G401 (cell line): ENCODE measurements around the gene NCAPG2. TPM values are rescaled to one million over a fixed set of nuclear protein-coding genes. Genes with fewer than 3 reads are reported as not detected.

Experiments
- DNase-seq: peaks from one replicate; pipeline ENCODE4 v3.0.0-alpha.2; 2015; ENCODE audit warnings: low spot score
- in situ Hi-C: cut with HindIII; loops from 2 replicates; pipeline ENCODE4 v1.10.0; 2016; ENCODE audit warnings: low sequenced_read_pairs, mixed read lengths
- total RNA-seq: library from RNA; depleted of rRNA; stranded (reverse); fragments of >200 nt; shearing (Covaris generic); gene quantifications from 2 replicates; pipeline ENCODE4 v1.2.3, GENCODE V29; 2014; rRNA removed

Gene NCAPG2
- total RNA-seq, 1 experiment from 2014 or later = 32.3 TPM

GRCh38 chr7:158588878-158589442 lies 115.6 kb downstream of the NCAPG2 start:
- in situ Hi-C loops = no loop called here
- no peak for DNase-seq

DNA sequence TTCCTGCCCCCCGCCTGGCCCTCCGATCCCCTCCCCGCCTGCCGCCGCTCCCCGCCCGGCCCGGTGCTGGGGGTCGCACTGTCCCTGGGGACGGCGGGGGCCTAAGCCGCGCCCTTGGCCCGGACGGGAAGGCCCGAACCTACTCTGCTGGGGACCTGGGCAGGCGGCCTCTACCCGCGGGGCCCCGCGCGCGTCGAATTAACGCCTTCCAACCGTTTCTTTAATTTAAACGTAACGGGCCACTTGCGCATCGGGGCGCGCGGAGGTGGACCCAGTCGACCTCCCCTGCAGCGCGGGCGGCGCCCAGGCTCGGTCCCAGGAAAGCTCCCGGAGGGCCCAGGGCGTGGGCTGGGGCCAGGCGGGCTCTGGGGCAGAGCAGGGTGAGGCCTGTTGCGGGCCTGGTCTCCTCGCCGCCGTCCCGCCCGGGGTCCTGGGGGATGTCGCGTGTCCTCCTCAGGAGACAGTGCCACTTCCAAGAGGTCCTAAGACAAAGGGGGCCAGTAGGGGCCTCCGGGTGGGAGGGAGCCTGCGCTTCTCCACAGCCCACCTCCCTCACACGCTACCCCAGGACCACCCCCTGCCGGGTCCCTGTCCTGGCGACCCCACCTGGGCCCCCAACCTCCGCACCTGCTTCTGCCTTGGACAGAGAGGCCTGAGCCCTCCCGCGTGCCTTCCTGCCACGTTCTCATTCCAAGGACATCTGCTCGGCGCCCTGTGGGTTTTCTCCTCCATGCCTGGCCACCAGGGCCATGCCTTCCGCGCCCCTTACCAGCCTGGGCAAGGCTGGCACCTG lies 116.3 kb downstream of the NCAPG2 start:
- in situ Hi-C loops = no loop called here
- no peak for DNase-seq

DNA sequence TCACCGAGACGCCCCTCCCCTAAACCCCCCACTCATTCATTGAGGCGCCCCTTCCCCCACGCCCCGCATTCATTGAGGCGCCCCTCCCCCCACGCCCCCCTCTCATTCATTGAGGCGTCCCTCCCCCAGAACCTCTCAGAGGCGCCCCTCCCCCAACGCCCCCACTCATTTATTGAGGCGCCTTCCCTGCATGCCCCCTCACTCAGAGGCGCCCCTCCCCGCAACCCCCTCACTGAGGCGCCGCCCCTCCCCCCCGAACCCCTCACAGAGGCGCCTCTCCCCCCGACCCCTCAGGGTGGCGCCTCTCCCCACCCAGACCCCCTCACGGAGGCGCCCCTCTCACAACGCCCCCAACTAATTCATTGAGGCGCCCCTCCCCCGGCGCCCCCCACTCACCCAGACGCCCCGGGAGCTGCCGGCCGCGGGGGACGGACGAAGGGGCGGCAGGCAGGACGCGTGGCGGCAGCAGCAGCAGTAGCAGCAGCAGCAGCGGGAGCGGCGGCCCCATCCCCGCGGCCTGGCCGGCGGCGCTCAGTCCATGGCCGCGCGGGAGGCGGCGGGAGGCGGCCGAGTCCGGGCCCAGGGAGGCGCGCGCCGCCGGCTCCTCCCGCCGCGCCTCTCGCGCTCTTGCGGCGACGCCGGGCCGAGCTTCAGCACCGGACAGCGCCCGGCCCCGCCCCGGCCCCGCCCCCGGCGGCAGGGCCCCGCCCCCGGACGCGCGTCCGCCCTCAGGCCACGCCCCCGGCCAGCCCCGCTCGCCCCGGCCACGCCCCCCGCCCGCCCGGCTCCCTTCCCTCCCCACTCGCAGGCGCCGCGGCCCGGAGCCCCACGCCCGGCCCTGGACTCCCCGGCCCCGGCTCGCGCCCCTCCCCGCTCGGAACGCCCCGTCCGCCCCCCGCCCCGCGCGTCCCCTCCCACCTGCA lies 117.2 kb downstream of the NCAPG2 start, which contains the start of gene PTPRN2:
Gene PTPRN2 (minus strand): TSS at position 662 of the 923 bp plus-strand sequence.
- peak; percentile 78 for DNase-seq
- in situ Hi-C loops = no loop called here

GRCh38 chr7:158586499-158587161 lies 118.0 kb downstream of the NCAPG2 start:
- DNase-seq = peak; percentile 42
- in situ Hi-C loops = no loop called here

DNA sequence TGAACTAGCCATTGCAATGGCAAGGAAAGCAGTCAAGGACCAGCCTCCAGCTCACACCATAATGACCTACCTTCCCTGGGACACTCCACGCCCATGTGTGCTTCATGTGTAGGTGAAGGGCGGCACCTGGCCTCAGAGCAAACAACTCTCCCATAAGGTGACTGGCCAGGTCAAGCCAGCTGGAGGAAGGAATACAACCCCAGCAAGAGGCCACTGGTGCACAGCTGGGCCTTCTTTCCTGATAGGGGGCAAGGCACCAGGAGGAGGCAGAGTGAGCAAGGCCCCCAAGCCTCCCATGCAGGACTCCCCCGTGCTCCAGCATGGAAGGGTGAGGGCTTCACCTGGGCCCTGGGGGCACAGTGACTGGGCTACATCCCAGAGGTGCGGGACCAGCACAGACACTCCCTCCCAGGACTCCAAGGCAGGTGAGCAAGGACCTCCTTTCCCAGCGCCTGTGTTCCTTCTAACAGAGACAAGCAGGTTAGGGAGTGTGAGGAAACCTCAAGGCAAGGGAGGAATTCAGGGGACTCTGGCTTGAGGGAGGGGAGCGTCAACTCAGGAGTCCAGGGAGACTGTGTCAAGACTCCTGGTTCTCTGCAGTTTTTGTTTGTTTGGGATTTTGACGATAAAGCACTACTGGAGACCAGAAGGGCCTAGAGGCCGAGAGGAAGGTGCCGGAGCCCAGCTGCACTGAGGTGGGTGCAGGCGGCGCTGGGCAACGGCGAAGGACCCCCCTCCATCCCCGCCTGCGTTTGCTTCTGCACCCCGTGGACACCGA lies 118.7 kb downstream of the NCAPG2 start:
- in situ Hi-C loops = no loop called here
- no peak for DNase-seq

GRCh38 chr7:158584407-158584806 lies 120.2 kb downstream of the NCAPG2 start:
- in situ Hi-C loops = no loop called here

DNA sequence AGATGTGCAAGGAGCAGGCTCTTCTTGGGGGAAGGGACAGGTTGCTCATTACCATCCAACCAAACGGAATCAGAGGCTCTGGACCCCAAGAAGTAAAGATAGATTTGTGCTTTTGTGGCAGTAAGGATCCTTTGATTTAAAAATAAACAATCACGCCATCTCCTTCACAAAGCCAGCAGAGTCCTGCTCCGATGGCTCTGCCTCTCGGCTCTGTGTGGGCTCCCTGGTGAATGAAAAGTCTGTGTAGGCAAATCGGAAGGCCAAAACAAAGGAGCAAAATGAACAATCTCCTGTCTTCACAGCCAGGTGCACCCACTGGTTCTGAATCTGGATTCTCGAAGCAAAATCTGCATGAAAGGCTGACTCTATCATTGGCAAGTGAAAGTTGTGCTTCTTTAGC lies 120.8 kb downstream of the NCAPG2 start:
- DNase-seq = no peak
- in situ Hi-C loops = no loop called here

More at GRCh38 chr7:158584407-158584806, 120.2 kb downstream of the NCAPG2 start:
- DNase-seq = no peak

GRCh38 chr7:158583143-158583542 lies 121.5 kb downstream of the NCAPG2 start:
- DNase-seq = no peak
- in situ Hi-C loops = no loop called here

DNA sequence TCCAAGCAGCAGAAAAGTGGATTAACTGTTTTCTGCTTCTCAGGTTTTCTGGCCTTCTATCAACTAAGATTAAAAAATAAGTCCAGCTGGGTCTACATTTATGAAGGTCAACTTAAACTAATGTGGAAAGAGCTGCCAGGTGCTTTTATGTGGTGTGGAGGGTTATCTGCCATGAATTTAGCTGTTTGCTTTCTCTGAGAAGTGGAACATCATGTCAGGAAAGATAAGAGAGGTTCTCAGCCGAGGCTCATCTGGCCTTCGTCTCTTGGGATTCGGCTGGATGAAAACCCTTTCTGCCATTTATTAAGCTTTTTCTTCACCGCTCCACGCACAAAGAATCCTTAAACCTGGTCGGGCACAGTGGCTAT lies 122.5 kb downstream of the NCAPG2 start:
- DNase-seq = no peak
- in situ Hi-C loops = no loop called here

- DNase-seq = no peak
- in situ Hi-C loops = no loop called here
Observed at GRCh38 chr7:158581440-158582088, 123.0 kb downstream of the NCAPG2 start.

Other genes starting within 250 kb of the NCAPG2 start
- gene PTPRN2, start 117.0 kb downstream of the NCAPG2 start, total RNA-seq = not detected in 2 replicates
- 26.6 and 34.8 TPM in 2 replicates for gene ESYT2, start 124.7 kb upstream of the NCAPG2 start, total RNA-seq
- 1.6 and 10.6 TPM in 2 replicates for gene DYNC2I1, start 151.8 kb upstream of the NCAPG2 start, total RNA-seq